Measurements from ENCODE around the gene MTRF1.
"Not testable (repeated sequence)": the region's sequence is repeated elsewhere in the genome, so short reads cannot be mapped to it uniquely, and the experiment has no call there.

MTRF1 gene

DNA sequence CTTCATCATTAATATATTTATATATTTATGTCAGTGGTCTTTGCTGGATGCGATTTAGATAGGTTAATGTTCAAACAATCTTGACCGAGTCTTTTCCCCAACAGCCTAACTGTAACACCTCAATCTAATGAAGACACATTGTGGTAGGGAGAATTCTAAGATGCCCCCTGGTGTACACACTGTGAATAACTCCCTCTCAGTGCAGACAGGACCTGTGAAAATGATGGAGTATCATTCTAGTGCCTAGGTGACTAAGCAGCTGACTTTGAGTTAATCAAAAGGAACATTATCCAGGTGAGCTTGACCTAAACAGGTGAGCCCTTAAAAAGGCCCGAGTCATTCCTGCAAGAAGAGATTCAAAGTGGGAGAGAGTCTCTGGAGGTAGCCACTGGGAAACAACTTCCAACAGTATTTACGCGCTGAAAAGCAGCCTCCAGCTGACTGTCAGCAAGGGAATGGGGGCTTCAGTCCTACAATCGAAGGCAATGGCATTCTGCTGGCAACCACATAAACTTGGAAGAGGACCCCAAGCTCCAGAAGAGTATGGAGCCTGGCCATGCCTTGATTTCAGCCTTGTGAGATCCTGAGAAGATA lies 41.0 kb downstream of the MTRF1 start:
- DNase-seq (ENCODE audit: low read depth in 2 of 2) = peak; percentile 9 to 20

DNA sequence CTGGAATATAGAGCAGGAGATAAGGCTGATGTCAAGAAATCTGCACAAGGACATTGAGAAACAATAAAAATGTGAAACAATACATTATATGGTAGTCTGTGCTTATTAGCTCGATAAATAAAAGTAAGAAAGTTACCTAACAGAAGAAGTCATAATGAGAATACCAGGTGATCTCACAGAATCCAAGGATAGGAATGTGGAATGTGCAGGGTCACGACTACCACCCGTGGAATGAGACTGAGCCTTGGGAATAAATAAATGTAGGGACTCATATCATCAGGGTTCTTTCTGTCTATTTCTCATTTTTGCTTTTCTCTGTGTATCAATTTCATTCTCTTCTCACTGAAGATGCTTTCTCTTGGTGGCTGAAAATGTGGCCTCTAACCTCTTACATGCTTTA lies 43.0 kb downstream of the MTRF1 start:
- DNase-seq (ENCODE audit: low read depth in 2 of 2) = no peak

DNA sequence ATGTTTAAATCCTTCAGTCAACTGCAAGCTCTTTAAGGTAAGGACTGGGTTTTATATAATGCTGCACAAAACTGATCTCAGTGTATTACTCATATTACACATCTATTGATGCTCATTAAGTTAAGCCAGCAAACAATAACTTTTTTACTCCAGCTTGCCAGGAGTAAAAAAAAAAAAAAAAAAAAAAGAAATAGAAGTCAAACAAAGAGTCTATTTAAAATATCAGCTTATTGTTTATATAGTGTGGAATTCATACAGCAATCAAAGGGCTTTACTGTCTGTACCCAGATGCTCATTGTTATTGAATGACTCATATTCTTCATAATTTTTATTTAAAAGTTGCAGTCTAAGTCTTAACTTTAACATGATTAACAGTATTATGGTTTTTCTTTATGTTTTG lies 47.2 kb downstream of the MTRF1 start:
- no peak for DNase-seq (ENCODE audit: low read depth in 2 of 2)

DNA sequence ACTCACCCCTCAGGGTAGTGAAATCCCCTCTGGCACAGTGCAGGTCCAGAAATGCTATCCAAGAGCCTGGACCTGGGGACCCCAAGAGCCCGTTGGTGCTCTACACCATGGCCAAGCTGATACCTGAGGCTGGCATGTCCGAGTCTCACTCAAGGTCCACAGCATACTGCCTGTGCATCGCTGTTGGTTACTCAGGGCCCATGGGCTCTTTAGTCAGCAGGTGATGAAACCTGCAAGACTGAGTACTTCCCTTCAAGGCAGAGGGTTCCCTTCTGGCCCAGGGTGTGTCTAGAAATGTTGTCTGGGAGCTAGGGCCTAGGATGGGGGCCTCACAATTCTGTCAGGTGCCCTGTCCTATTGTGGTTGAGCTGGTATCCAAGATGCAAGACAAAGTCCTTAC lies 49.5 kb downstream of the MTRF1 start:
- DNase-seq (ENCODE audit: low read depth in 2 of 2) = no peak

DNA sequence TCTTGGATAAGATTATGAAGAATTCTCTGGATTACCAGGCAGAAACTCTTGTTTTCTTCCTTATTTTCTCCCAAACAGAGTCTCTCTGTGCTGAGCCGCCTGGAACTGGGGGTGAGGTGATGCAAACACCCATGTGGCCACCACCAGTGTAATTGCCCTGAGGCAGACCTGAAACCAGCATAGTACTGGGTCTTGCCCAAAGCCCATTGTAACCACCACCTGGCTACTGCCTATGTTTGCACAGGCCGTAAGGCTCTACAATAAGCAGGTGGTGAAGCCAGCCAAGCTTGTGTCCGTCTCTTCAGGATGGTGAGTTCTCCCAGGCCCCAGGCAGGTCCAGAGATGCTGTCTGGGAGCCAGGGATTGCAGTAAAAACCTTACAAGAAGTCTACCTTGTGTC lies 50.1 kb downstream of the MTRF1 start:
- DNase-seq (ENCODE audit: low read depth in 2 of 2) = no peak

DNA sequence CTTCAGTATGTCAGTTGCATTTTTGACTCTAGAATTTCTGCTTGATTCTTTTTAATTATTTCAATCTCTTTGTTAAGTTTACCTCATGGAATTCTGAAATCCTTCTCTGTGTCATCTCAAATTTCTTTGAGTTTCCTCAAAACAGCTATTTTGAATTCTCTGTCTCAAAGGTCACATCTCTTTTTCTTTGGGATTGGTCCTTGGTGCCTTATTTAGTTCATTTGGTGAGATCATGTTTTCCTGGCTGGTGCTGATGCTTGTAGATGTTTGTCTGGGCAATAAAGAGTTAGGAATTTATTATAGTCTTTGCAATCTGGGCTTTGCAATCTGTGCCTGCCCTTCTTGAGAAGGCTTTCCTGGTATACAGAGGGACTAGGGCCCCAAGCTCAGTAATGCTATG lies 50.5 kb downstream of the MTRF1 start:
- DNase-seq (ENCODE audit: low read depth in 2 of 2) = no peak

DNA sequence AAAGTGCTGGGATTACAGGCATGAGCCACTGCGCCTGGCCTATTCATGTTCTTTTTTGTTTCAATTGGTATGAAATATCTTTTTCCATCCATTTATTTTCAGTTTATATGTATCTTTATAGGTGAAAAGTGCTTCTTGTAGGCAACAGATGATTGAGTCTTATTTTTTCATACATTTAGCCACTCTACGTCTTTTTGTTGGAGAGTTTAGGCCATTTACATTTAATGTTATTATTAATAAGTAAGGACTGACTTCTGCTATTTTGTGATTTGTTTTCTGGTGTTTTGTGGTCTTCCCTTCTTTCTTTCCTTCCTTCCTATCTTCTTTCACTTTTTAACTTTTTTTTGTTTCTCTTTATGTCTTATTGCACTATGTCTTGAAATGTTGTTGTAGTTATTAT lies 52.3 kb downstream of the MTRF1 start:
- DNase-seq (ENCODE audit: low read depth in 2 of 2) = no peak

DNA sequence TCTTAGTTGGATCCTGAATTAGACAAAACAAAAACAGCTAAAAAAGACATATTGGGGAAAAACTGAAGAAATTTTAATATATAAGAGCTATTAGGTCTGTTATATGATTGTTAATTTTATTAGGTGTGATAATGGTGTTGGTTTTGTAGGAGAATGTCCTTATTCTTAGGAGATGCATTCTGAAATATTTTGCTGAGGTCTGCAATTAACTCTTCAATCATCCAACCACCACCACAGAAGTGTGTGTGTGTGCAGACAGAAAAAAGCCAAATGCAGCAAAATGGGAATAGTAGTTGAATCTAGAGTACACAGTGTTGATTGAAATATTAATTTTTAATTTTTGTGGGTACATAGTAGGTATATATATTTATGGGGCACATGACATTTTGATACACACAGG lies 56.9 kb downstream of the MTRF1 start:
- no peak for DNase-seq (ENCODE audit: low read depth in 2 of 2)

DNA sequence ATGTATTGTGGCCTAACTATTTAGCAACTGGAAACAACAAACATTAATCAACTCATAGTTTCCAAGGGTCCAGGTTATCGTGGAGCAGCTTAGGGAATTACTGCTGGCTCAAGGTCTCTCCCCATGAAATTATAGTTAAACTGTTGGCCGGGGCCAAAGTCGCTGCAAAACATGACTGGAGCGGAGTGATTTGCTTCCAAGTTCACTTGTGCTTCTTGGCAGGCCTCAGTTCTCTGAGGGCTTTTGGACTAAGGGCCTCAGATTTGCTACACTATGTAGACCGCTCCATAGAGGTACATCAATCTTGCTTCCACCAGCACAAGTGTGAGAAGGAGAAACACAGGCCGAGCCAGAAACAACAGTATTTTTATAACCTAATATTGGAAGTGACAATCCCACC lies 59.6 kb downstream of the MTRF1 start:
- no peak for DNase-seq (ENCODE audit: low read depth in 2 of 2)

DNA sequence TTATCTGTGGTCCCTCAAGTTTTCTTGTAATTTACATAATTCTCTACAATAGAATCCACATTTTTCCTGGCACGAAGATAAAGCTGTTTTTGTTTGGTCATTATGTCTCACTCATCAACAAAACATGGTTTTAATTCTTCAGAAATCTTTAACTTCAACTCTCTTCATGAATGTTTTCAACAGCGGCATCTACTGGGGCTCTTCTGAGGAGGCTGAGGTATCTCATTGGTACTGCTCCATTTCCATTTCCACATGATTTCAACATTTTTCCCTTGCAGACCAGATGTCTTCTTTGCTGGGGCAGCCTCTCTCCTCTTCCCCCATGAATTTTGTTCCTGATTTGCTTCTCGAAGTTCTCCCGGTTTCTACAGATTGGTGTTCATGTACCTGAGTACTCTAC lies 63.2 kb downstream of the MTRF1 start:
- no peak for DNase-seq (ENCODE audit: low read depth in 2 of 2)

DNA sequence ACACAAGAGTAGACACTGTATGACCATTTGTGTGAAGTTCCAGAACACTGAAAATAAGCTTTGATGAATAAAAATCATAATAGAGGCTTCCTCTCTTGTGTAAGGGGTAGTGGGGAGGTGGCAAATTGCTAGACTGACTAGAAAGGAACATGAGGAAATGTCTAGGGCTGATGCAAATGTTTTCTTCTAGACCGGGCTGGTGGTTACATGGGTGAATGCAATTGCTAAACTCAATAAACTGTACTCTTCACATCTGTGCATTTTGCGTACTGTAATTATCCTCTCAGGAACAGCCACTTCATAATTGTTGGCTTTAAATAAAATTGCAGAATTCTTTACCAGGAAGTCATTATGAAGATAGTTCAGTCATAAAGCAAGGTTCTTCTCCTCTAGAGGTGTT lies 63.9 kb downstream of the MTRF1 start:
- no peak for DNase-seq (ENCODE audit: low read depth in 2 of 2)

DNA sequence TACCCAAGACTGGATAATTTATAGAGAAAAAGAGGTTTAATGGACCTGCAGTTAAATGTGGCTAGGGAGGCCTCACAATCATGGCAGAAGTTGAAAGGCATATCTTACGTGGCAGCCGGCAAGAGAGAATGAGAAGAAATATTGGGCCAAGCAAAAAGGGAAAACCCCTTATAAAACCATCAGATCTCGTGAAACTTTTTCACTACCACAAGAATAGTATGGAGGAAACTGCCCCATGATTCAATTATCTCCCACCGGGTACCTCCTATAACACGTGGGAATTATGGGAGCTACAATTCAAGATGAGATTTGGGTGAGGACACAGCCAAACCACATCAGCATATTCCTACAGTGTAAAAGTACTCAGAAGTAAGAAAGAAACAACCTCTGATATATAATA lies 64.3 kb downstream of the MTRF1 start:
- no peak for DNase-seq (ENCODE audit: low read depth in 2 of 2)

DNA sequence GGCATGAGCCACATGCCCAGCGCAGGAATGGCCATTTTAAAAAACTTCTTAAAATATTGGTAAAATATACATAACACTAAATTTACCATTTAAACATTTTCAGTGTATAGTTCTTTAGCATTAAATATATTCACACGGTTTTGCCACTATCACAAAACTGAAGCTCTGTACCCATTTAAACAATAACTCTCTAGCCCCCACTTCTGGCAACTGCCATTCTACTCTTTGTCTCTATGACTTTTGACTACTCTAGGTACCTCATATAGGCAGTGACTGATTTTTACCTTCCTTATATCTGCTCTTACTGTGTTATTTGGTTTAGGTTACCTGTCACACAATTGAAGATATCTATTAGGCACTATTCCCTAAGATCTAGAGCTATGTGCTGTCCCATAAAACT lies 66.8 kb downstream of the MTRF1 start:
- DNase-seq (ENCODE audit: low read depth in 2 of 2) = no peak

DNA sequence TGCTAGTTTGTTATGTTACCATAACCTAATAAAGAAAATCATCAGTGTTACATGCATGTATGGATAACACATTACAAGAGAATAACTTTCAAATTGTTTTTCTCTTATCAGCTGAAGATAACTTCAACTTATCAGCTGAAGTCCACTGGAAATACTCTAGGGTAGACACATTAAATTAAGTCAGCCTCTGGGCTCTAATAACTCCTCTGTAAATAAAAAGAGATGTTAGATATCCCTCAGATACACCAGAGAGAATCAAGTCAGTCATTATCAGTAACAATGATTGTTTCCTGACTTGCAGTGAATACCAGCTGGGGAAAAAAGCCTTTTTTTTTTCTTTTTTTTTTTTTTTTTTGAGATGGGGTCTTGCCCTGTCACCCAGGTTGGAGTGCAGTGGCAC lies 67.4 kb downstream of the MTRF1 start:
- DNase-seq (ENCODE audit: low read depth in 2 of 2) = no peak

DNA sequence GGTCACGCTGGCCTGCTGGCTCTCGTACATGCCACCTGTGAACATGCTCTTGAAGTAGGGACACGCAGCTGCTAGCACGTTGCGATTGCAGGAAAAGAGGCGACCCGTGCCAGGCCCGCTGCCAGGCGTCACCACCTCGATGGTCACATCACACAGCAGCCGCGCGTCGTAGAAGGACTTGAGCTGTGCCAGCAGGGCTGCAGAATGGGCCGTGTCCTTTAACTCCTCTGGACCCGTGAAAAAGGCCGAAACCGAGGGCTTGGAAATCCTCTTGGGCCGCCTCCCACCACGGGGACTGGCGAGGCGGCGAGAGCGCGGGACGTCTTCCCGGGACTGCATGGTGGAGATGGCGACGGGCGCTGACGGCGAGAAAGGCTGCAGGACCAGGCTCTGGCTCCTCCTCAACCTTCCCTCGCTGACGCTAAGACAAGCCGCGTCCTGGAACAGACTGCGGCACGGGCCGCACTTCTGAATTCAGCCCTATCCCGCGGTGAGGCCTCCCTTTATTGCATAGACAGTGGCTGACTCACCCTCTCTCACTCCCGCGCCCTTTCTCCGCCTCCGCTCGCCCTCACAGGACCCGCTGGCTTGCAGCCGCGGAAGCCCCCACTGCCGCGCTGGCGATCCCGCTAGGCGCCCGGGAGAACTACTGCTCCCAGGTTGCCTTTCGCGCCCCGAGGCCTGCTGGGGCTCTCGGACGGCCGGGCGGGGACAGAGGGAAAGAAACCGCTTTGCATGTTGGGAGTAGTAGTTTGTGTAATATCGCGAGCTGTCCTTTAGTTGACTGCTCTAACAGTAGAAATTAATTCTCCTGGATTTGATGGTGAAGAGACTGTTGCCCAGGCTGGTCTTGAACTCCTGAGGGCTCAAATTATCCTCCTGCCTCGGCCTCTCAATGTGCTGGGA lies 69.2 kb downstream of the MTRF1 start, which contains the start of gene KBTBD7:
Gene KBTBD7, minus strand, starts transcription at position 651 of the 906 bp plus-strand sequence. Its CDS starts 312 bp downstream, at position 339.
- DNase-seq (ENCODE audit: low read depth in 2 of 2) = peak; percentile 79 to 80

DNA sequence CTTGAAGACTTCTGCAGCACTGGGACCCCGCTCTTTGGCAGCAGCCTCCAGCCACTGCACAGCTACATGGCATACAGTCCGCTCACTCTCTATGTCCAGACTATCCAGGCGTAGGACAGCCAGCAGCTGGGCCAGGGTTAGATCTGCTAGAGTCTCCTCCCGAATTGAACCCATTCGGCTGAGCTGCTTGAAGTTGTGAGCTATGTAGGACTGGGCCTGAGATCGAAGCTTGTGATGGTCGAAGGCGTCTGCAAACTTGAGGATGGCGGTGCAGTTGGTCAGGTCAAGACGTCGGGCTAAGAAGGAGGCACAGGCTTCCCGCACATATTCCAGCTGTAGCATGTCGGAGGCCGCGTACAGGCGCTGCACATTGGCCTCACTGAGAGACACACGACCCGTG lies 69.9 kb downstream of the MTRF1 start:
- DNase-seq (ENCODE audit: low read depth in 2 of 2) = no peak

DNA sequence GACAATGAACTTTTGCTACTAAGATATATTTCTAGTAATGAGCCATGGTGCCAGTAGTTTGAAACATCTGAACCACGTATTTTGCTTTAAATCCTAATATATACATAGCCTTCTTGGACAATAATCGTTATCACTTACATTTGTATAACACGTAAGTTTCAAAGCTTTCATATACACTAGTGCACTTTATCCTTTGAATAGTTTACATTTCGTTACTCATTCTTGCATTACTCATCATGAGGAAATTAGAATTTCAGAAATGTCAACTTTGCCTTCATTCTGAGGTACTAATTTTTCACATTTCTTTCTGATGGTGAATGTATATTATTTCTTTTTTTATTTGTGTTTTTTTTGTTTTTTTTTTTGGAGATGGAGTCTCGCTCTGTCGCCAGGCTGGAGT lies 74.8 kb downstream of the MTRF1 start:
- no peak for DNase-seq (ENCODE audit: low read depth in 2 of 2)

DNA sequence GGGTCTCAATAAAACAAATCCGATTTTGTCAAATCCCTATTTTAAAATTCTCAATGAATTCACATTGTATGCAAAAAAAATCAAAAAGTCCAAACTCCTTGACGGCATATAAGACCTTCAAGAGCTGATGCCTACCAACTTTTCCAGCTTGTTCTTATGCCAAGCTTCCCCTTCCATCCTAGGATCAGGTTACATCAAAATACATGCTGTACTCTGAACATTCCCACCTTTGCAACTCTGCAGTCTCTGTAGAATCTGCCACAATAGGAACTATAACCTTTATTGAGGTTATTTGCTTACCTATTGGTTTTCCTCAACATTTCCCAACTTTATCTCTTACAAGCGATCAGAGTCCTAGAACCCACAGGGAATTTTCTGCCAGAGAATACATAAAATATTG lies 76.9 kb downstream of the MTRF1 start:
- no peak for DNase-seq (ENCODE audit: low read depth in 2 of 2)

DNA sequence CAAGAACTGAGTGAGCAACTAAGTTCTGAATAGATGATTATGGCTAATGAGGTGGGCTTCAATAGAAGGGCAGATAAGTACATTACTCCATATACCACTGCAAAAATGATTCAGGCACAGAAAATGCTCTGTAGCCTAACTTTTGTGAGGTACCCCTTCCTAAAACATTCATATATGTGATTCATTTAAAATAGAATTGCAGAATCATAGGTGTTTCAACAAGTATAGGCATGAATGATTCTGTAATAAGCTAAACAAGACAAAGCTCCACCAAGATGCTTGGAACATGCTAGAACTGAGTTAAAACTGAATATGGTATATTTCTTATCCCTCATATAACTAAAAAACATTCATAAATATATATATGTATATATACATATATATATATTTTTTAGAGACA lies 81.1 kb downstream of the MTRF1 start:
- DNase-seq (ENCODE audit: low read depth in 2 of 2) = no peak

DNA sequence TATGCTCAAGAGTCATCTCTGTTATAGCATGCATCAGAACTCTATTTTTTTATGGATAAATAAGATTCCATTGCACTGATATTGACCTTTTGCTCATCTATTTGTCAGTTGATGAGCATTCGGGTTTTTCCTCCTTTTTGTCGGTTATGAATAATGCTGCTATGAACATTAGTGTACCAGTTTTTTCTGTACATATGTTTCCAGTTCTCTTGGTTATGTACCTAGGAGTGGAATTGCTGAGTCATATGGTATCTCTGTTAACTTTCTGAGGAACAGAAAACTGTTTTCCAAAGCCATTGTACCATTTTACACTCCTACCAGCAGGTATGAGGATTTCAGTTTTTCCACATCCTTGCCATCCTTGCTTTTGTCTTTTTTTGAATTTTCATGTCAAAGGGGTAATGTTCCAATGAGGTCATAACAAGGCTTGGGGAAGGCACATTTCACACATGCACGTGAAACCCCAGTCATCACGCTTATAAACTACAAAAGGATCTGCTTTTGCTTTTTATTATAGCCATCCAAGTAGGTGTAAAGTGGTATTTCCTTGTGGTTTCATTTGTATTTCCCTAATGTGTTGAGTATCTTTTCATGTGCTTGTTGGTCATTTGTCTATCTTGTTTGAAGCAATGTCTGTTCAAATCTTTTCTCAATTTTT lies 83.7 kb downstream of the MTRF1 start:
- DNase-seq (ENCODE audit: low read depth in 2 of 2) = no peak

DNA sequence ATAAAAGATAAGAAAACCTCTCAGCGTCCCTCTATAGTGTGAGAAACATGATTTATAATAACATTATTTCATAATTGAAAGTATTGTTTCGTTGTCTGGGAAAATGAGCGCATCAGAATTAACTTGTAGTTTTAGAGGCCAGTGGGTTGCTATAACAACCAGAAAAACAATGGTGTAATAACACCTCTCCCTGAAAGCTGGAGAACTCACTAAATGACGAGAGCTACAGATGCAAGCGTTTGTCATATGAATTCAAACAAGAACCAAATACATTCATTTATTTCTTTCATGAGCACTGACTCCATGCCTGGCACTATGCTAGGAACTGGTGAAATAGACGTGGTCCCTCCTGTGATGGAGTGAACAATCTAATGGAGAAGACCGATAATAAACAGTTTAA lies 85.3 kb downstream of the MTRF1 start:
- no peak for DNase-seq (ENCODE audit: low read depth in 2 of 2)

DNA sequence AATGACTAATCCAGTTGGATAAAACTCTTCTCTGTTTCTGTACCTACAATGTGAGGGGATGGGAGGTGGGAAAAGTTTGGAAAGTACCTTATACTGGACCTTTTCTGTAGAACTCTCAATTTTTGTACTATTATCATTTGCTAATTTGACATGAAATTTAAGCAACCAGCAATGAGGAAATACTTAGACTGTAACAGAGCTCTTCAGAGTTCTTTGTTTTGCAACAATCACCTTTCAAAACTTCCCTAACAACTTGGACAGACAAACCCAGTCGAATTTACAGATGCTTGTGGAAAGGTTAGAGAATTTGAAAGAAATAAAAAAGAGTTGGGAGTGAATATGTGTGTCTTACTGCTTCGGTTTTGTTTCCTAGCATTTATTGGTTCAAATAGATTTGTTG lies 85.8 kb downstream of the MTRF1 start:
- DNase-seq (ENCODE audit: low read depth in 2 of 2) = no peak

DNA sequence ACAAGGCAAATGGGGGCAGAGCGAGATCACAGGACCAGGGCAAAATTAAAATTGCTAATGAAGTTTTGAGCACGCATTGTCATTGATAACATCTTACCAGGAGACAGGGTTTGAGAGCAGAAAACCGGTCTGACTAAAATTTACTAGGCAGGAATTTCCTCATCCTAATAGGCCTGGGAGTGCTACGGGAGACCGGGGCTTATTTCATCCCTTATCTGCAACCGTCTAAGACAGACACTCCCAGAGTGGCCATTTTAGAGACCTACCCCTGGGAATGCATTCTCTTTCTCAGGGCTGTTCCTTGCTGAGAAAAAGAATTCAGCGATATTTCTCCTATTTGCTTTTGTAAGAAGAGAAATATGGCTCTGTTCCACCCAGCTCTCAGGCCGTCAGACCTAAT lies 87.8 kb downstream of the MTRF1 start:
- DNase-seq (ENCODE audit: low read depth in 2 of 2) = not testable (repeated sequence)
